Adrenal gland (tissue), 12 donors: ENCODE results near the gene CAMKMT. TPM values are rescaled to one million over a fixed set of nuclear protein-coding genes. Genes with fewer than 3 reads are reported as not detected.
A peak's percentile ranks its signal among the peaks of the same experiment; 100 is the strongest.

Experiments used
- DNase-seq, 7 donors: peaks; one replicate each; pipeline ENCODE4 v3.0.0-alpha.2; 2019 to 2020
- H3K27ac ChIP-seq, 5 donors: fragments of 200-600 bp; sonication (generic) in 4 of 5; 1 replicate in 3 of 5; 2 replicates in 2 of 5; pipeline versions ENCODE4 v1.5.1 to v1.8.0; 2016 to 2020; ENCODE audit warnings: mild to moderate bottlenecking in 1 of 5
- H3K27me3 ChIP-seq: fragments of 200-600 bp; 2 replicates; pipeline ENCODE4 v1.8.0; 2021
- H3K36me3 ChIP-seq, 2 donors: fragments of 200-600 bp; replicated peaks in 1 of 2; 1 replicate in 1 of 2; 2 replicates in 1 of 2; pipeline versions ENCODE4 v1.5.1 to v1.8.0; 2018 to 2022
- H3K4me1 ChIP-seq, 2 donors: fragments of 200-600 bp; replicated peaks in 1 of 2; 1 replicate in 1 of 2; 2 replicates in 1 of 2; pipeline versions ENCODE4 v1.5.1 to v1.8.0; 2018 to 2021
- H3K4me3 ChIP-seq, 4 donors: fragments of 200-600 bp; sonication (generic) in 3 of 4; one replicate each; pipeline ENCODE4 v1.5.1; 2016 to 2018
- H3K9me3 ChIP-seq, 3 donors: fragments of 200-600 bp; sonication (generic) in 1 of 3; replicated peaks in 1 of 3; 1 replicate in 2 of 3; 2 replicates in 1 of 3; pipeline versions ENCODE4 v1.5.1 to v1.8.0; 2016 to 2021
- POLR2A ChIP-seq, 2 donors: fragments of 450-650 bp; IDR thresholded peaks; one replicate each; pipeline ENCODE4 v1.6.1; 2017; ENCODE audit warnings: antibody characterized with exemption in 2 of 2, mild to moderate bottlenecking in 2 of 2, moderate library complexity in 1 of 2
- WGBS, 4 donors: extraction: QIAGEN DNeasy Blood & Tissue Kit in 2 of 4; methylation state at CpG; one replicate each; pipeline versions ENCODE4 v1.1.5 to v1.1.7; 2013 to 2017; 5-methylcytosine and 5-hydroxymethylcytosine counted together
- intact Hi-C, 2 donors: fragments of 100-400 bp; cut with DNase I; formaldehyde crosslinking; loops; one replicate each; pipeline versions ENCODE4 v1.14.1 to v1.15.0; 2022 to 2023
- polyA plus RNA-seq, 3 donors: library from polyadenylated mRNA; stranded (reverse); fragments of 200-250 nt in 2 of 3; fragments of 350-450 nt in 1 of 3; fragmentation: Illumina TruSeq in 1 of 3; extraction: RNeasy Lipid Tissue Mini Kit (QIAGEN cat#74804) in 1 of 3; gene quantifications; one replicate each; pipeline ENCODE4 v1.2.3, GENCODE V29; 2013 to 2014
- total RNA-seq, 9 donors: library from RNA; depleted of rRNA in 4 of 9; stranded (reverse); fragments of >200 nt in 4 of 9; fragments of 120-200 nt in 1 of 9; fragmentation: NEBNext Ultra II Directional in 1 of 9; extraction: Animal tissue kit (Norgen Biotek cat#: 25700) in 1 of 9; gene quantifications; one replicate each; pipeline versions ENCODE4 v1.1.0 to v1.2.4, GENCODE V29; 2013 to 2023
- TF ChIP-seq, protein P1 (sequence below), 6 experiments: fragments of 450-650 bp in 4 of 6; fragments of 200-600 bp in 2 of 6; sonication (generic) in 1 of 6; IDR thresholded peaks; 1 replicate in 5 of 6; 2 replicates in 1 of 6; pipeline versions ENCODE4 v1.5.1 to v1.8.0; 2016 to 2021; ENCODE audit warnings: antibody characterized with exemption in 6 of 6, mild to moderate bottlenecking in 2 of 6, moderate library complexity in 1 of 6
- donor health status: healthy with polysubstance abuse.
- donor health status: Bipolar disorder and iron deficiency.
- donor health status: DM: yes; HTN: yes; CAD: no.
- donor health status: DM: no; HTN: no; CAD: no.
- donor health status: DM: no; HTN: no; CAD: no.
- donor health status: DM: yes; HTN: yes; CAD: no.

Gene CAMKMT
- total and polyA plus RNA-seq, 12 donors: 2.6 to 14.0 (median 8.6) TPM

DNA sequence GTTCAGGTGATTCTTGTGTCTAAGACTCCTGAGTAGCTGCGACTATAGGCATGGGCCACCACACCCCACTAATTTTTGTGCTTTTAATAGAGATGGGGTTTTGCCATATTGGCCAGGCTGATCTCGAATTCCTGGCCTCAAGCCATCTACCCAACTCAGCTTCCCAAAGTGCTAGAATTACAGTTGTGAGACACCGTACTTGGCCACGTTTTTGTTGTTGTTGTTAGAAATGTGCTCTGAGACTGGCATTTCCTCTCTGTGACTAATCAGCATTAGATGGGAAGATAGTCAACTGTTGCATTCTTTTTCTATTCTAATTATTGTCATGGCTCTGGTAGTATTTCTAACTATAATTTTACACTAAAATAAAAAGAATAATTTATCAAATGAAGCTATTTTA is 191.7 kb downstream of the CAMKMT start:
- DNase-seq: no peak
- Histone ChIP-seq H3K9me3 (no peaks in the 10 kb centered on the region), H3K4me1 (peaks cover 5 to 7% of the 10 kb centered on the region in 2 donors), H3K27me3 (no peaks in the 10 kb centered on the region), H3K36me3 (no peaks in the 10 kb centered on the region), H3K4me3 (no peak overlapping the region), H3K27ac (no peak overlapping the region)
- WGBS, 4 donors: 70 to 78% (median 74%) methylated on average over 4 of the region's 4 CpGs
- intact Hi-C loops: no loop called here
- TF ChIP-seq, protein P1, sequence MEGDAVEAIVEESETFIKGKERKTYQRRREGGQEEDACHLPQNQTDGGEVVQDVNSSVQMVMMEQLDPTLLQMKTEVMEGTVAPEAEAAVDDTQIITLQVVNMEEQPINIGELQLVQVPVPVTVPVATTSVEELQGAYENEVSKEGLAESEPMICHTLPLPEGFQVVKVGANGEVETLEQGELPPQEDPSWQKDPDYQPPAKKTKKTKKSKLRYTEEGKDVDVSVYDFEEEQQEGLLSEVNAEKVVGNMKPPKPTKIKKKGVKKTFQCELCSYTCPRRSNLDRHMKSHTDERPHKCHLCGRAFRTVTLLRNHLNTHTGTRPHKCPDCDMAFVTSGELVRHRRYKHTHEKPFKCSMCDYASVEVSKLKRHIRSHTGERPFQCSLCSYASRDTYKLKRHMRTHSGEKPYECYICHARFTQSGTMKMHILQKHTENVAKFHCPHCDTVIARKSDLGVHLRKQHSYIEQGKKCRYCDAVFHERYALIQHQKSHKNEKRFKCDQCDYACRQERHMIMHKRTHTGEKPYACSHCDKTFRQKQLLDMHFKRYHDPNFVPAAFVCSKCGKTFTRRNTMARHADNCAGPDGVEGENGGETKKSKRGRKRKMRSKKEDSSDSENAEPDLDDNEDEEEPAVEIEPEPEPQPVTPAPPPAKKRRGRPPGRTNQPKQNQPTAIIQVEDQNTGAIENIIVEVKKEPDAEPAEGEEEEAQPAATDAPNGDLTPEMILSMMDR (IDR thresholded peaks at IDR 0.05): no peak
- TF ChIP-seq POLR2A (IDR thresholded peaks at IDR 0.05): no peak

DNA sequence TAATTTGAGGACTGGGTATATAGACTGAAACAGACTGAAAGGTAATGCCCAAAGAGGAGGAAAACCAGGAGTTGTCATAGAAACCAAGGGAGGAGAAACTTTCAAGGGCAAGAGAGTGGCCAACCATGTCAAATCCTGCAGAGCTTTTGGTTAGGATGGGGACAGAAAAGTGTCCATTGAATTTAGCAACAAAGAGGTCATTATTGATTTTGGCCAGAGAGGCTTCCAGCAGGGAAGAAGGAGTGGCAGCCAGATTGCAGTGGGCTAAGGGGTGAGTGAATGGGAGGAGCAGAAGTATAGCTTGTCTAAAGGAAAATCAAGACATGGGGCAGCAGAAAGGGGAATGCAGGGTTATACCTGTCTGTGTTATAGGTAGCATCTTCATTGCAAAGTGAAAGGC is 194.0 kb downstream of the CAMKMT start:
- TF ChIP-seq POLR2A (IDR thresholded peaks at IDR 0.05): no peak
- TF ChIP-seq, protein P1 (IDR thresholded peaks at IDR 0.05): no peak
- intact Hi-C loops: no loop called here
- DNase-seq: no peak

DNA sequence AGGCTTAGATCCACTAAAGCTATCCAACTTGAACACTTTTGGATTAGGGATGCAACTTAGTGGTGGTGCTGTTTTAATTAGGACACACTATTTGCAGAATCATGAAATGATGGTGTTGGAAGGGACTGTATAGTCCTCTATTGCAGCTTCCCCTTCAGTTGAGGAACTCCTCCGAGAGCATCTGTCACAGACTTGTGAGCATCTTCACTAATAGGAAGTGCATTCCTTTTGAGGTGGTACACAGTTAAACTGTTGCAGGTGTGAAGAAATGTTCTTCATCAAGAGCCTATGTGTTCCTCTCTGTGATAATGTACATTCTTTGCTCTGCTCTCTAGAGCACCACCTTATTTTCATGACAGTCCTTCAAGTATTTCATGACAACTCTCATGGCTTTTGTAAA is 197.4 kb downstream of the CAMKMT start:
- no peaks in the 10 kb centered on the region for H3K9me3 ChIP-seq
- H3K4me3 ChIP-seq: no peak overlapping the region
- H3K27me3 ChIP-seq: no peaks in the 10 kb centered on the region
- 86 to 92% (median 89%) methylated on average over 1 of the region's 1 CpG for WGBS, 4 donors
- intact Hi-C loops: no loop called here
- H3K36me3 ChIP-seq: no peaks in the 10 kb centered on the region
- TF ChIP-seq, protein P1 (IDR thresholded peaks at IDR 0.05): no peak
- TF ChIP-seq POLR2A (IDR thresholded peaks at IDR 0.05): no peak
- H3K4me1 ChIP-seq: no peaks in the 10 kb centered on the region
- no peak overlapping the region for H3K27ac ChIP-seq
- no peak for DNase-seq

More for the DNA sequence above, 194.0 kb downstream of the CAMKMT start:
- Histone ChIP-seq H3K4me3 (no peak overlapping the region), H3K36me3 (no peaks in the 10 kb centered on the region), H3K27ac (no peak overlapping the region), H3K27me3 (no peaks in the 10 kb centered on the region), H3K4me1 (peaks cover 0 to 6% of the 10 kb centered on the region in 2 donors), H3K9me3 (no peaks in the 10 kb centered on the region)

DNA sequence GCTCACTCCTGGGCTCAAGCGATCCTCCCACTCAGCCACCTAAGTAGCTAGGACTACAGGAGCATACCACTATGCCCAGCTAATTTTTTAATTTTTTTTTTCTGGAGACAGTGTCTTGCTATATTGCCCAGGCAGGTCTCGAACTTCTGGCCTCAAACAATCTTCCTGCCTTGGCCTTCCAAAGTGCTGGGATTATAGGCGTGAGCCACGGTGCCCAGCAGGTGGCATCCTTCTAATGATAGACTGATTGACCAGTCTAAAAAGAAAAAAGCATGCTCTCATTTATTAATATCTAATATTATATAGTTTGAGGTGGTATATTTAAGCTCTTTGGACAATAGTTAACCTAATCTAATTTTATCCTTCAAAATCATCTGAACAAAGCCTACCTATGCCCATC is 198.6 kb downstream of the CAMKMT start:
- no peaks in the 10 kb centered on the region for H3K9me3 ChIP-seq
- H3K27ac ChIP-seq: no peak overlapping the region
- intact Hi-C loops: no loop called here
- H3K4me3 ChIP-seq: no peak overlapping the region
- no peaks in the 10 kb centered on the region for H3K4me1 ChIP-seq
- DNase-seq: peak in 4 of 7 donors; percentile 13 to 24 (median 16)
- H3K36me3 ChIP-seq: no peaks in the 10 kb centered on the region
- no peaks in the 10 kb centered on the region for H3K27me3 ChIP-seq
- 86 to 91% (median 89%) methylated on average over 4 of the region's 4 CpGs for WGBS, 4 donors
- TF ChIP-seq, protein P1 (IDR thresholded peaks at IDR 0.05): peak in 2 of 6 experiments; percentile 8 to 17
- TF ChIP-seq POLR2A (IDR thresholded peaks at IDR 0.05): no peak
